A549 (cell line): Measurements from ENCODE around the gene PRKAG2. TPM values are rescaled to one million over a fixed set of nuclear protein-coding genes. Genes with fewer than 3 reads are reported as not detected.

ENCODE experiments used
- ATAC-seq, 2 experiments: fragments of 200-7000 bp in 1 of 2; fragments of >200 bp in 1 of 2; cut with Nextera tagmentation in 1 of 2; cut with Tn5 transposase in 1 of 2; 3 replicates each; pipeline versions ENCODE4 v1.8.0 to v1.9.1; 2018 to 2020; ENCODE audit warnings: mild to moderate bottlenecking in 1 of 2, moderate library complexity in 1 of 2
- CTCF ChIA-PET: fragments of 300-600 bp; sonication (Branson Sonifier 250); formaldehyde crosslinking; extraction: SDS; loops from one replicate; lab custom pipeline; 2021; ENCODE audit warnings: antibody characterized with exemption, inconsistent platforms; lab: Yijun Ruan, JAX
- POLR2A ChIA-PET: fragments of 350-600 bp; formaldehyde crosslinking; extraction: SDS; loops from one replicate; lab custom pipeline; 2021; ENCODE audit warnings: antibody characterized with exemption, inconsistent platforms; lab: Yijun Ruan, JAX
- DNase-seq, 2 experiments: peaks; one replicate each; pipeline versions ENCODE4 v3.0.0 to v3.0.0-alpha.2; 2011 to 2016; ENCODE audit warnings: low read depth in 1 of 2, low spot score in 1 of 2
- FAIRE-seq: peaks from 2 replicates; lab custom pipeline; 2011; peaks lifted over from hg19 to GRCh38; lab: Jason Lieb, UNC
- H3K27ac ChIP-seq, 2 experiments: fragments of >200 bp; sonication (Bioruptor Twin); formaldehyde crosslinking; 3 replicates each; pipeline ENCODE4 v1.5.1; 2016 to 2017
- H3K4me1 ChIP-seq: fragments of >200 bp; sonication (Bioruptor Twin); formaldehyde crosslinking; 3 replicates; pipeline ENCODE4 v1.6.1; 2016
- H3K4me2 ChIP-seq: fragments of >200 bp; sonication (Bioruptor Twin); formaldehyde crosslinking; 3 replicates; pipeline ENCODE4 v1.6.1; 2016
- H3K4me3 ChIP-seq: fragments of >200 bp; sonication (Bioruptor Twin); formaldehyde crosslinking; 3 replicates; pipeline ENCODE4 v1.5.1; 2016
- H3K9me3 ChIP-seq: fragments of >200 bp; sonication (Bioruptor Twin); formaldehyde crosslinking; 3 replicates; pipeline ENCODE4 v1.6.1; 2016
- CEBPB ChIP-seq, 2 experiments: fragments of >200 bp in 1 of 2; sonication (Bioruptor Twin) in 1 of 2; formaldehyde crosslinking in 1 of 2; IDR thresholded peaks; 2 replicates each; pipeline ENCODE4 v1.6.1; 2012 to 2016
- CHD2 ChIP-seq: fragments of 150-350 bp; IDR thresholded peaks from 2 replicates; pipeline ENCODE4 v1.6.1; 2014; ENCODE audit warnings: low read length; ENCODE audit not compliant: partially characterized antibody
- CHD4 ChIP-seq: fragments of 200-600 bp; sonication (generic); IDR thresholded peaks from 2 replicates; pipeline ENCODE4 v1.6.1; 2016; ENCODE audit warnings: antibody characterized with exemption, mild to moderate bottlenecking, borderline replicate concordance
- EHF ChIP-seq: fragments of 250-450 bp; sonication (Bioruptor Pico); IDR thresholded peaks from 2 replicates; pipeline ENCODE4 v1.5.0; 2020; ENCODE audit warnings: mild to moderate bottlenecking
- FOXS1 ChIP-seq: fragments of 250-450 bp; sonication (Bioruptor Pico); IDR thresholded peaks from 2 replicates; pipeline ENCODE4 v1.5.0; 2020; ENCODE audit warnings: mild to moderate bottlenecking, moderate library complexity
- HOXA7 ChIP-seq: fragments of 250-450 bp; sonication (Bioruptor Pico); IDR thresholded peaks from 2 replicates; pipeline ENCODE4 v1.5.0; 2020; ENCODE audit warnings: mild to moderate bottlenecking, moderate library complexity
- HOXB5 ChIP-seq: fragments of 250-450 bp; sonication (Bioruptor Pico); IDR thresholded peaks from 2 replicates; pipeline ENCODE4 v1.5.0; 2020; ENCODE audit warnings: mild to moderate bottlenecking, moderate library complexity
- JUN ChIP-seq, 2 experiments: fragments of >200 bp; sonication (Bioruptor Twin); formaldehyde crosslinking; IDR thresholded peaks; 2 replicates in 1 of 2; 3 replicates in 1 of 2; pipeline ENCODE4 v1.6.1; 2016 to 2017
- MAZ ChIP-seq: fragments of 150-350 bp; IDR thresholded peaks from 2 replicates; pipeline ENCODE4 v1.6.1; 2014; ENCODE audit warnings: antibody characterized with exemption, low read depth, low read length, borderline replicate concordance
- MYC ChIP-seq: IDR thresholded peaks from 2 replicates; pipeline ENCODE4 v1.6.1; 2012; ENCODE audit warnings: mild to moderate bottlenecking, inconsistent platforms, low read length, improper control_type of control experiment, borderline replicate concordance
- NFE2L2 ChIP-seq: fragments of 150-350 bp; conservative IDR thresholded peaks from 2 replicates; pipeline ENCODE4 v1.6.1; 2014; ENCODE audit warnings: low read length
- NPAS2 ChIP-seq: fragments of 250-450 bp; sonication (Bioruptor Pico); IDR thresholded peaks from 2 replicates; pipeline ENCODE4 v1.8.0; 2022; ENCODE audit warnings: mild to moderate bottlenecking, moderate library complexity, borderline replicate concordance
- NR3C1 ChIP-seq: fragments of >200 bp; sonication (Bioruptor Twin); formaldehyde crosslinking; IDR thresholded peaks from 3 replicates; pipeline ENCODE4 v1.6.1; 2017
- PHF8 ChIP-seq: fragments of 200-600 bp; sonication (generic); IDR thresholded peaks from 2 replicates; pipeline ENCODE4 v1.6.1; 2016; ENCODE audit warnings: low read depth, mild to moderate bottlenecking, antibody characterized with exemption, moderate library complexity, borderline replicate concordance
- POLR2AphosphoS2 ChIP-seq: conservative IDR thresholded peaks from 2 replicates; pipeline ENCODE4 v1.6.1; 2012; ENCODE audit warnings: low read length, improper control_type of control experiment, inconsistent platforms
- SMC3 ChIP-seq: fragments of >200 bp; sonication (Bioruptor Twin); formaldehyde crosslinking; IDR thresholded peaks from 3 replicates; pipeline ENCODE4 v1.6.1; 2018; ENCODE audit warnings: inconsistent platforms
- TFCP2L1 ChIP-seq: fragments of 250-450 bp; sonication (Bioruptor Pico); IDR thresholded peaks from 2 replicates; pipeline ENCODE4 v1.5.0; 2021; ENCODE audit warnings: mild to moderate bottlenecking
- TP53 ChIP-seq: fragments of 250-450 bp; sonication (Bioruptor Pico); IDR thresholded peaks from 2 replicates; pipeline ENCODE4 v1.5.0; 2021; ENCODE audit warnings: mild to moderate bottlenecking, moderate library complexity
- ZNF302 ChIP-seq: fragments of 250-450 bp; sonication (Bioruptor Pico); IDR thresholded peaks from 2 replicates; pipeline ENCODE4 v1.9.0; 2021; ENCODE audit warnings: inconsistent platforms, mild to moderate bottlenecking, moderate library complexity
- ZSCAN20 ChIP-seq: fragments of 250-450 bp; sonication (Bioruptor Pico); IDR thresholded peaks from 2 replicates; pipeline ENCODE4 v1.8.0; 2022; ENCODE audit warnings: mild to moderate bottlenecking, moderate library complexity
- WGBS: methylation state at CpG from one replicate; pipeline ENCODE4 v1.1.6; 2017; ENCODE audit errors: missing lambda C conversion rate; 5-methylcytosine and 5-hydroxymethylcytosine counted together
- polyA plus RNA-seq, 4 experiments: library from polyadenylated mRNA; depleted of rRNA in 3 of 4; stranded (reverse); fragments of >200 nt; fragmentation: RNase III in 1 of 4; extraction: RNeasy Plus Mini Kit Qiagen cat#74134 plus additional on column Dnase treatment in 1 of 4; gene quantifications; 2 replicates in 3 of 4; 3 replicates in 1 of 4; pipeline ENCODE4 v1.2.3, GENCODE V29; 2011 to 2017
- TF ChIP-seq, protein P1 (sequence below): IDR thresholded peaks from 2 replicates; pipeline ENCODE4 v1.6.1; 2012
- TF ChIP-seq, protein P2 (sequence below): fragments of >200 bp; sonication (Bioruptor Twin); formaldehyde crosslinking; IDR thresholded peaks from 2 replicates; pipeline ENCODE4 v1.6.1; 2016
- TF ChIP-seq, protein P3 (sequence below): fragments of 250-450 bp; sonication (Bioruptor Pico); IDR thresholded peaks from 2 replicates; pipeline ENCODE4 v1.5.0; 2020; ENCODE audit warnings: low read depth, mild to moderate bottlenecking, moderate library complexity
- TF ChIP-seq, protein P4 (sequence below): IDR thresholded peaks from 2 replicates; pipeline ENCODE4 v1.6.1; 2012; ENCODE audit warnings: low read depth, borderline replicate concordance
- TF ChIP-seq, protein P5 (sequence below): IDR thresholded peaks from 2 replicates; pipeline ENCODE4 v1.6.1; 2012
- TF ChIP-seq, protein P6 (sequence below): fragments of 450-650 bp; IDR thresholded peaks from 2 replicates; pipeline ENCODE4 v1.6.1; 2014; ENCODE audit warnings: antibody characterized with exemption

Gene PRKAG2
- polyA plus RNA-seq, 2 of the 4 experiments (the other 2 are of a cell fraction): 26.5 to 31.7 TPM

DNA sequence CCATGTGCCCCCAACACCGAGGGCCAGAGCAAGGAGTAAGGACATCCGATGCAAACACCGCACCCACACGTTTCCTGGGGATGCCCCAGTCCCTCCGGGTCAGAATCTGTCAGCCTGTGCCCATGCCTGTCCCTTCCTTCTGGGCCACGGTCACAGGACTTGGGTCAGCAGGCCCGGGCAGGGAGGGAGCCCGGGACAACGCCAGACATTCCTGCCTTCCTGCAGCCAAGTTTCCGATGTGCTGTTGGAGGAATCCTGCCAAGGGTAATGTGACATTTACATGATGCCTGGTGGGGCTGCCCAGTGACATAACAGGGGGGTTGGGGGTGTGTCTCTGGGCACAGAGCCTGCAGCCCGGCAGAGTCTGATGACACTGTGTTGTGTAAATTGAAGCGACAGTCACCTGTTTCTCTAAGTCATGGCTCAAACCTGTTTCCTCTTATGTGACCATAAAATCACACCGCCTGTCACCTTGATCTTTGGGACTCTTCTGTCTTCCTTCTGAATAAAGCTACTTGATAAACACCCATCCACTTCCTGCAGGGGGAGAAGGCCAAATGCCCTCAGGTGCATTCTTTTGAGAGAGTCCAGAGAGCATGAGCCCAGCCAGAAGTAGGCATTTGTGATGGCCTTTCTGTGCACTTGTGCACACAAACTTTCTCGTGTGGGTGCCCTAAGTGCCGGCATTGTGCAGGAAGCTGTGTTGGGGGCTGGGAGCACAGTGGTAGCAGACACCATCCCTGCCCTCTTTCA lies 181.9 kb downstream of the PRKAG2 start:
- no peak for FAIRE-seq
- TF ChIP-seq, protein P1, sequence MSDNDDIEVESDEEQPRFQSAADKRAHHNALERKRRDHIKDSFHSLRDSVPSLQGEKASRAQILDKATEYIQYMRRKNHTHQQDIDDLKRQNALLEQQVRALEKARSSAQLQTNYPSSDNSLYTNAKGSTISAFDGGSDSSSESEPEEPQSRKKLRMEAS: 0 out of 2 replicates have a peak, but pooled peaks have one; percentile 30
- TF ChIP-seq HOXA7 (CRISPR knock-in tag) (no peak), NPAS2 (CRISPR knock-in tag) (no peak), FOXS1 (no peak), JUN (IDR thresholded peaks at IDR 0.05) (0 out of 5 replicates have a peak, but pooled peaks of 1 of the 2 experiments have one; percentile 19)
- TF ChIP-seq, protein P2, sequence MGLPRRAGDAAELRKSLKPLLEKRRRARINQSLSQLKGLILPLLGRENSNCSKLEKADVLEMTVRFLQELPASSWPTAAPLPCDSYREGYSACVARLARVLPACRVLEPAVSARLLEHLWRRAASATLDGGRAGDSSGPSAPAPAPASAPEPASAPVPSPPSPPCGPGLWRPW: no peak
- TF ChIP-seq, protein P3, sequence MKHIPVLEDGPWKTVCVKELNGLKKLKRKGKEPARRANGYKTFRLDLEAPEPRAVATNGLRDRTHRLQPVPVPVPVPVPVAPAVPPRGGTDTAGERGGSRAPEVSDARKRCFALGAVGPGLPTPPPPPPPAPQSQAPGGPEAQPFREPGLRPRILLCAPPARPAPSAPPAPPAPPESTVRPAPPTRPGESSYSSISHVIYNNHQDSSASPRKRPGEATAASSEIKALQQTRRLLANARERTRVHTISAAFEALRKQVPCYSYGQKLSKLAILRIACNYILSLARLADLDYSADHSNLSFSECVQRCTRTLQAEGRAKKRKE (CRISPR knock-in tag): no peak
- TF ChIP-seq, protein P4, sequence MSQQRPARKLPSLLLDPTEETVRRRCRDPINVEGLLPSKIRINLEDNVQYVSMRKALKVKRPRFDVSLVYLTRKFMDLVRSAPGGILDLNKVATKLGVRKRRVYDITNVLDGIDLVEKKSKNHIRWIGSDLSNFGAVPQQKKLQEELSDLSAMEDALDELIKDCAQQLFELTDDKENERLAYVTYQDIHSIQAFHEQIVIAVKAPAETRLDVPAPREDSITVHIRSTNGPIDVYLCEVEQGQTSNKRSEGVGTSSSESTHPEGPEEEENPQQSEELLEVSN: no peak
- Histone ChIP-seq H3K4me1 (peaks cover 70% of the 10 kb centered on the region), H3K27ac (peak overlapping the region; percentile 83 to 89), H3K9me3 (no peaks in the 10 kb centered on the region), H3K4me3 (no peak overlapping the region), H3K4me2 (peak overlapping the region; percentile 70)
- CTCF ChIA-PET: interaction anchor here (0.9 to 6.3 kb wide), 9 partner anchors 12 to 66 kb away, joined by 3 to 66 read pairs (median 4); no protein-coding TSS in a partner anchor
- peak in 1 of 2 experiments; percentile 8; a peak in 1 of 6 replicates for ATAC-seq
- 44% methylated on average over 12 of the region's 15 CpGs for WGBS
- DNase-seq: peak in 1 of 2 experiments; percentile 45
- POLR2A ChIA-PET: interaction anchor here (1.2 to 1.9 kb wide), 2 partner anchors 9 to 63 kb away, joined by 3 to 4 read pairs; no protein-coding TSS in a partner anchor

DNA sequence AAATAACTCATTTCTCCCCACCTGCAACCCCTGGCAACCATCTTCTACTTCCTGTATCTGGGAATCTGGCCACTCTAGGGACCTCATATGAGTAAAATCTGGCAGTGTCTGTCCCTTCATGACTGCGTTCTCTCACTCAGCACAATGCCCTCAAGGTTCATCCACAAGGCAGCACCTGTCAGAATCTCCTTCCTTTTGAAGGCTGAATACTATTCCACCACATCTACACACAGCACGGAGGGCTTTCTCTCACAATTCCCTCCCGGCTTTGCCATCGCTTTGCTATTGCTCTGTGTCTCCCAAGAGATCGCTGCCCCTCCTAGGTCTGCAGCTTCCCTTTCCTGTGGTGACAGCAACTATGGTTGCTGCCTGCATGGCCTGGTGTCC lies 182.5 kb downstream of the PRKAG2 start:
- ChIA-PET POLR2A (no interaction called here), CTCF (interaction anchor here (1.7 to 6.3 kb wide), 2 partner anchors 28 to 65 kb away, joined by 3 to 66 read pairs; no protein-coding TSS in a partner anchor)
- no peak for ATAC-seq
- Histone ChIP-seq H3K9me3 (no peaks in the 10 kb centered on the region), H3K4me3 (no peak overlapping the region), H3K4me2 (peak overlapping the region; percentile 70; the same call in 1 of the 3 replicates), H3K4me1 (peaks cover 70% of the 10 kb centered on the region), H3K27ac (peak overlapping the region; percentile 83 to 89)
- 95% methylated on average over 5 of the region's 5 CpGs for WGBS
- TF ChIP-seq CHD2: no peak
- DNase-seq: no peak
- FAIRE-seq: no peak

DNA sequence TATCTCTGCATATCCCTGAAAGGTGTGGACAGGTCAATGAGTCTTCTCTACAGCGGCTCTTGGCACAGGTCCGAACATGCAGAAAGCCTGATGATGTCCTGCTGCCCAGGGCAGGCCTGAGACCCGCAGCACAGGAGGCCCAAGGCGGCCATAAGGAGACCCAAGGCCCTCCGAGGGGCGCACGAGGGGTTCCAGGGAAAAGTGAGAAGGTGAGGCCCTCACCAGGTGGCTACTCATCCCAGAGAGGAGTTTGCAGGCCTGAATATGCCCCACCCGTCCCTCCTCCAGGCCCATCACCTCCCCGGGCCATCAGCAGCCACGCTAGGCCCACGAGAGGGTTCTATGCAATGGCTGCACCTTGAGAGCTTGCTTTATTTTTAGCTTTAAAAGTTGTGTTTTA lies 183.8 kb downstream of the PRKAG2 start:
- DNase-seq: no peak
- Histone ChIP-seq H3K4me1 (peaks cover 70% of the 10 kb centered on the region), H3K4me2 (no peak overlapping the region), H3K9me3 (no peaks in the 10 kb centered on the region), H3K4me3 (no peak overlapping the region), H3K27ac (peak overlapping the region; percentile 21 to 89; a peak in 4 of 6 replicates)
- 83% methylated on average over 10 of the region's 11 CpGs for WGBS
- ChIA-PET POLR2A (no interaction called here), CTCF (interaction anchor here (0.6 to 1.3 kb wide), 4 partner anchors 13 to 175 kb away, joined by 3 to 4 read pairs (median 4); no protein-coding TSS in a partner anchor)
- no peak for ATAC-seq
- no peak for FAIRE-seq
- TF ChIP-seq, protein P5, sequence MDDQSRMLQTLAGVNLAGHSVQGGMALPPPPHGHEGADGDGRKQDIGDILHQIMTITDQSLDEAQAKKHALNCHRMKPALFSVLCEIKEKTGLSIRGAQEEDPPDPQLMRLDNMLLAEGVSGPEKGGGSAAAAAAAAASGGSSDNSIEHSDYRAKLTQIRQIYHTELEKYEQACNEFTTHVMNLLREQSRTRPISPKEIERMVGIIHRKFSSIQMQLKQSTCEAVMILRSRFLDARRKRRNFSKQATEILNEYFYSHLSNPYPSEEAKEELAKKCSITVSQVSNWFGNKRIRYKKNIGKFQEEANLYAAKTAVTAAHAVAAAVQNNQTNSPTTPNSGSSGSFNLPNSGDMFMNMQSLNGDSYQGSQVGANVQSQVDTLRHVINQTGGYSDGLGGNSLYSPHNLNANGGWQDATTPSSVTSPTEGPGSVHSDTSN: no peak
- TF ChIP-seq FOXS1 (no peak), MAZ (no peak), TFCP2L1 (no peak), CHD4 (no peak)

DNA sequence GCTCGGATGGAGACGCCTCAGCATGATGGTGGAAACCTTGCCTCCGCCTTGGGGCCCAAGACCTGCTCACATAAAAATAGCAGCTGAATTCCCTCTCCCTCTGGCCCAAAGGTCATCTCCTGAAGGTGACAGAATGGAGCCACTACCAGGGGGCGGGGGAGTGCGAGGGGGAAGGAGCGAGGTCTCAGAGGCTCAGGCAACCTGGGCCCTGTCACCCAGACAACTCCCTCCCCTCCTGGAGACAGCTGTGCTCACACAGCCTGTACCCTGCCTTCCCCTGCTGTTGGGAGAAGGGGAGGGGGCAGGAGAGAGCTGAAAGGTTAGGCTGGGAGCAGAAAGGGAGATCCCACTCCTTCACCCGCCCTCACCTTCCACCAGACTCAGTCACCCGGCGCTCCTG lies 184.2 kb downstream of the PRKAG2 start:
- DNase-seq (no peak), ATAC-seq (no peak)
- POLR2A ChIA-PET: no interaction called here
- TF ChIP-seq CEBPB (IDR thresholded peaks at IDR 0.05) (no peak), NR3C1 (no peak), SMC3 (no peak), EHF (CRISPR knock-in tag) (no peak), ZNF302 (CRISPR knock-in tag) (no peak), PHF8 (no peak), NFE2L2 (no peak), MYC (no peak), ZSCAN20 (no peak), POLR2AphosphoS2 (no peak), HOXB5 (no peak), HOXA7 (CRISPR knock-in tag) (no peak), TP53 (CRISPR knock-in tag) (no peak)
- TF ChIP-seq, protein P6, sequence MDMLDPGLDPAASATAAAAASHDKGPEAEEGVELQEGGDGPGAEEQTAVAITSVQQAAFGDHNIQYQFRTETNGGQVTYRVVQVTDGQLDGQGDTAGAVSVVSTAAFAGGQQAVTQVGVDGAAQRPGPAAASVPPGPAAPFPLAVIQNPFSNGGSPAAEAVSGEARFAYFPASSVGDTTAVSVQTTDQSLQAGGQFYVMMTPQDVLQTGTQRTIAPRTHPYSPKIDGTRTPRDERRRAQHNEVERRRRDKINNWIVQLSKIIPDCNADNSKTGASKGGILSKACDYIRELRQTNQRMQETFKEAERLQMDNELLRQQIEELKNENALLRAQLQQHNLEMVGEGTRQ: no peak

More for the DNA sequence above, 184.2 kb downstream of the PRKAG2 start:
- Histone ChIP-seq H3K4me2 (no peak overlapping the region), H3K4me3 (no peak overlapping the region), H3K4me1 (peaks cover 70% of the 10 kb centered on the region), H3K9me3 (no peaks in the 10 kb centered on the region), H3K27ac (peak overlapping the region; percentile 21 to 89; a peak in 4 of 6 replicates)
- CTCF ChIA-PET: interaction anchor here (0.6 to 1.8 kb wide), 5 partner anchors 12 to 175 kb away, joined by 3 to 5 read pairs (median 4); no protein-coding TSS in a partner anchor
- no peak for FAIRE-seq
- WGBS: 95% methylated on average over 8 of the region's 9 CpGs
